AG08396 (cell line): ENCODE data around the gene SLC25A27.

Experiments used
- DNase-seq: peaks from one replicate; pipeline ENCODE4 v3.0.0; 2012; ENCODE audit warnings: low spot score, mixed read lengths

Gene SLC25A27

GRCh38 chr6:46651006-46651405 is 1.8 kb upstream of the SLC25A27 start:
- DNase-seq: no peak

- DNase-seq: no peak
Measured at GRCh38 chr6:46651816-46652215, 959 bp upstream of the SLC25A27 start.

GRCh38 chr6:46652232-46652602 is 558 bp upstream of the SLC25A27 start:
- no peak for DNase-seq

GRCh38 chr6:46653439-46654195 is 842 bp downstream of the SLC25A27 start:
- DNase-seq: no peak

- no peak for DNase-seq
Measured at GRCh38 chr6:46655803-46656202, 3.0 kb downstream of the SLC25A27 start.

GRCh38 chr6:46657642-46658041 is 4.9 kb downstream of the SLC25A27 start:
- no peak for DNase-seq

- DNase-seq: no peak
Measured at GRCh38 chr6:46661483-46661882, 8.7 kb downstream of the SLC25A27 start.

GRCh38 chr6:46667377-46667776 is 14.6 kb downstream of the SLC25A27 start:
- no peak for DNase-seq

- DNase-seq: no peak
Measured at GRCh38 chr6:46674410-46674809, 21.6 kb downstream of the SLC25A27 start.

GRCh38 chr6:46676604-46677313 is 24.0 kb downstream of the SLC25A27 start:
- no peak for DNase-seq

GRCh38 chr6:46677314-46677654 is 24.5 kb downstream of the SLC25A27 start:
- DNase-seq: no peak

- peak; percentile 43 for DNase-seq
Measured at GRCh38 chr6:46684771-46685170, 32.0 kb downstream of the SLC25A27 start.

GRCh38 chr6:46687619-46688097 is 34.9 kb downstream of the SLC25A27 start, which contains the start of gene TDRD6:
Gene TDRD6 (plus strand): TSS chr6:46687885. CDS start chr6:46688129, 244 bp downstream.
- no peak for DNase-seq

GRCh38 chr6:46688117-46688965 is 35.6 kb downstream of the SLC25A27 start:
- DNase-seq: no peak

- no peak for DNase-seq
Measured at GRCh38 chr6:46688966-46689335, 36.2 kb downstream of the SLC25A27 start.

- DNase-seq: no peak
Measured at GRCh38 chr6:46689657-46690056, 36.9 kb downstream of the SLC25A27 start.

GRCh38 chr6:46690141-46690755 is 37.5 kb downstream of the SLC25A27 start:
- DNase-seq: no peak

GRCh38 chr6:46690911-46691451 is 38.2 kb downstream of the SLC25A27 start:
- no peak for DNase-seq

- no peak for DNase-seq
Measured at GRCh38 chr6:46699970-46700369, 47.2 kb downstream of the SLC25A27 start.

- no peak for DNase-seq
Measured at GRCh38 chr6:46704562-46704961, 51.8 kb downstream of the SLC25A27 start.

GRCh38 chr6:46706464-46706863 is 53.7 kb downstream of the SLC25A27 start:
- DNase-seq: no peak

GRCh38 chr6:46711491-46711890 is 58.7 kb downstream of the SLC25A27 start:
- no peak for DNase-seq
